Measurements from ENCODE around the gene DHX36.

GRCh38 chr3:154294016-154294415, 30.3 kb downstream of the DHX36 start:
- TF ChIP-seq CTCF (IDR thresholded peaks at IDR 0.05; ENCODE audit: poor library complexity) (no peak), EZH2phosphoT487 (IDR thresholded peaks at IDR 0.05; ENCODE audit: low read depth, severe bottlenecking, unreplicated experiment) (no peak), EZH2 (IDR thresholded peaks at IDR 0.05; ENCODE audit: borderline replicate concordance) (no peak)
